H1 (cell line): Measurements from ENCODE around the gene MEGF11. TPM values are rescaled to one million over a fixed set of nuclear protein-coding genes. Genes with fewer than 3 reads are reported as not detected.

ENCODE experiments used
- CREB1 ChIP-seq: IDR thresholded peaks from 2 replicates; pipeline ENCODE4 v1.6.1; 2012; ENCODE audit warnings: inconsistent platforms
- CTBP2 ChIP-seq: IDR thresholded peaks from 2 replicates; pipeline ENCODE4 v1.7.0; 2011; ENCODE audit warnings: borderline replicate concordance, mild to moderate bottlenecking, moderate library complexity, mixed read lengths, low read length; ENCODE audit not compliant: insufficient read depth, insufficient read length
- CTCF ChIP-seq, 3 experiments: IDR thresholded peaks; 1 replicate in 2 of 3; 2 replicates in 1 of 3; pipeline versions ENCODE4 v1.5.1 to v1.6.1; 2011; ENCODE audit warnings: low read length in 3 of 3, mild to moderate bottlenecking in 3 of 3, inconsistent platforms in 2 of 3, low read depth in 1 of 3, moderate library complexity in 1 of 3; ENCODE audit not compliant: insufficient read depth in 1 of 3; ENCODE audit errors: control extremely low read depth in 1 of 3
- JUN ChIP-seq: IDR thresholded peaks from 2 replicates; pipeline ENCODE4 v1.6.1; 2011; ENCODE audit warnings: low read depth, mild to moderate bottlenecking, improper control_type of control experiment, low read length
- POLR2A ChIP-seq, 2 experiments: IDR thresholded peaks; 1 replicate in 1 of 2; 2 replicates in 1 of 2; pipeline ENCODE4 v1.6.1; 2011; ENCODE audit warnings: low read depth in 2 of 2, low read length in 2 of 2, mild to moderate bottlenecking in 2 of 2; ENCODE audit errors: control extremely low read depth in 1 of 2
- POLR2AphosphoS5 ChIP-seq: IDR thresholded peaks from 2 replicates; pipeline ENCODE4 v1.6.1; 2011; ENCODE audit warnings: low read depth, low read length
- RBBP5 ChIP-seq: IDR thresholded peaks from 2 replicates; pipeline ENCODE4 v1.7.1; 2012; ENCODE audit warnings: low read depth, mild to moderate bottlenecking, inconsistent platforms, low read length, moderate library complexity, borderline replicate concordance
- RXRA ChIP-seq: IDR thresholded peaks from 2 replicates; pipeline ENCODE4 v1.6.1; 2011; ENCODE audit warnings: low read depth, mild to moderate bottlenecking, low read length, moderate library complexity; ENCODE audit not compliant: insufficient read depth
- SP1 ChIP-seq: IDR thresholded peaks from 2 replicates; pipeline ENCODE4 v1.6.1; 2011; ENCODE audit warnings: low read depth, low read length
- SP4 ChIP-seq: IDR thresholded peaks from 2 replicates; pipeline ENCODE4 v1.6.1; 2012; ENCODE audit warnings: low read length, inconsistent platforms
- polyA plus RNA-seq, 7 experiments: library from polyadenylated mRNA; depleted of rRNA in 3 of 7; stranded (reverse) in 5 of 7; unstranded in 2 of 7; fragments of >200 nt in 5 of 7; fragments of 200-250 nt in 2 of 7; gene quantifications; 1 replicate in 5 of 7; 2 replicates in 1 of 7; 4 replicates in 1 of 7; pipeline versions ENCODE4 v1.2.1 to v1.2.3, GENCODE V29; 2011 to 2013; ENCODE audit warnings: missing spikeins in 2 of 7, mixed read lengths in 2 of 7
- total RNA-seq: library from RNA; stranded (reverse); fragmentation: NEBNext Ultra II Directional; extraction: Animal tissue kit (Norgen Biotek cat#: 25700); gene quantifications from 2 replicates; pipeline ENCODE4 v1.2.1, GENCODE V29; 2021

Gene MEGF11
- total and polyA plus RNA-seq, 2 of the 8 experiments (the other 6 are each of a cell fraction or from before 2014, with no cell fraction given), result 4.4 to 4.8 TPM

GRCh38 chr15:65851981-65852380 lies 401.6 kb downstream of the MEGF11 start (continued):
- TF ChIP-seq CTCF (IDR thresholded peaks at IDR 0.05; ENCODE audit: control extremely low read depth in 1 of 3, insufficient read depth in 1 of 3, low read depth in 1 of 3, low read length in 3 of 3) (no peak), POLR2A (IDR thresholded peaks at IDR 0.05; ENCODE audit: control extremely low read depth in 1 of 2, low read depth in 2 of 2, low read length in 2 of 2) (no peak), CREB1 (no peak), JUN (no peak), POLR2AphosphoS5 (no peak), CTBP2 (no peak), SP1 (no peak), RBBP5 (no peak), RXRA (no peak), SP4 (no peak)
